ENCODE results near the gene PRR29.
"Not testable (repeated sequence)": the region's sequence is repeated elsewhere in the genome, so short reads cannot be mapped to it uniquely, and the experiment has no call there.

Gene PRR29

DNA sequence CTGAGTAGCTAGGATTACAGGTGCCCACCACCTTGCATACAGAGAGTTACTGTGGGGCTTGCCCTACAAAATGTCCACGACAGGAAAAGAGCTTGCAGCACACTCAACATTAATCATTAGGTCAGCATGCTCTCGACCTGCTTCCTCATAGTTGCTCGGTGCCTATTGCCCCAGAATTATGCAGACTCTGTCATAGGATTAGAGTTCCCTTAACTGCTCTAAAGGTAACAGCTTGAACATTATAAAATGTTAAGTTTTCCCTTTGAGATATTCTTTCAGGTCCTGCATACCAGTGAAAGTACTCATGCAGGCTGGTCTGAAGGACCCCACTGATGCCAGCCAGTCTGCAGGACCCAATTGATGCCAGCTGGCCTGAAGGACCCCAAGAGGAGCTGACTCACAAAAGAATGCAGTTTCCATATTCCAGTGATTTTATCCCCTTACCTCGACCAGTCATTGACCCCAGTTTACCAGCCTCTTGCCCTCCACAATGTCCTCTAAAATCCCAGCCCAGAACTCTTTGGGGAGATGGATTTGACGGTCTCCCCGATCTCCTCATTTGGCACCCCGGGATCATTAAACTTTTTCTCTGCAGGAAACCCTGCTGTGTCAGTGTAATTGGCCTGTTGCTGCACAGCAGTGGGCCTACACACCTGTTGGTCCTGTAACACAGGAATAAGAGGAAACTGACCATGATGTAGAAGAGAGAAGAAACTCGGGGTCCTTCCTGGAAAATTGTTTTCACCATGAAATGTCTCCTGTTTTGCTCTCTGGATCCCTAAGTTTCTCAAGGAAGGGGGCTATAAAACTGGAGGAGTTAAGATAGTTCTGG is 11.6 kb downstream of the PRR29 start:
- no peak for DNase-seq (ENCODE audit: low spot score)
- in situ Hi-C loops (cut with MboI; ENCODE audit: low sequenced_read_pairs, unreplicated experiment): no loop called here
- TF ChIP-seq, protein P1, sequence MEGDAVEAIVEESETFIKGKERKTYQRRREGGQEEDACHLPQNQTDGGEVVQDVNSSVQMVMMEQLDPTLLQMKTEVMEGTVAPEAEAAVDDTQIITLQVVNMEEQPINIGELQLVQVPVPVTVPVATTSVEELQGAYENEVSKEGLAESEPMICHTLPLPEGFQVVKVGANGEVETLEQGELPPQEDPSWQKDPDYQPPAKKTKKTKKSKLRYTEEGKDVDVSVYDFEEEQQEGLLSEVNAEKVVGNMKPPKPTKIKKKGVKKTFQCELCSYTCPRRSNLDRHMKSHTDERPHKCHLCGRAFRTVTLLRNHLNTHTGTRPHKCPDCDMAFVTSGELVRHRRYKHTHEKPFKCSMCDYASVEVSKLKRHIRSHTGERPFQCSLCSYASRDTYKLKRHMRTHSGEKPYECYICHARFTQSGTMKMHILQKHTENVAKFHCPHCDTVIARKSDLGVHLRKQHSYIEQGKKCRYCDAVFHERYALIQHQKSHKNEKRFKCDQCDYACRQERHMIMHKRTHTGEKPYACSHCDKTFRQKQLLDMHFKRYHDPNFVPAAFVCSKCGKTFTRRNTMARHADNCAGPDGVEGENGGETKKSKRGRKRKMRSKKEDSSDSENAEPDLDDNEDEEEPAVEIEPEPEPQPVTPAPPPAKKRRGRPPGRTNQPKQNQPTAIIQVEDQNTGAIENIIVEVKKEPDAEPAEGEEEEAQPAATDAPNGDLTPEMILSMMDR (IDR thresholded peaks at IDR 0.05; ENCODE audit: borderline replicate concordance, control extremely low read depth, extremely low read depth, insufficient read depth, missing control alignments): no peak

DNA sequence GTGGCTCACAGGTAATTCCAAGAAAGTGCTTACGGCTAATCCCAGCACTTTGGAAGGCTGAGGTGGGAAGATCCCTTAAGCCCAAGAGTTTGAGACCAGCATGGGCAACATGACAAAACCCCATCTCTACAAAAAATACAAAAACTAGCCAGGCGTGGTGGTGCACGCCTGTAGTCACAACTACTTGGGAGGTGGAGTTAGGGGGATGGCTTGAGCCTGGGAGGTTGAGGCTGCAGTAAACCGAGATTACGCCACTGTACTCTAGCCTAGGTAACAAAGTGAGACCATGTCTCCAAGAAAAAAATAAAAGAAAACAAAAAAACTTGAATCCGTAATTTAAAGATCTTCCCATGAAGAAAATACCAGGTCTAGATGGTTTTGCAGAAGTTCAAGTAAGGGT is 17.3 kb downstream of the PRR29 start:
- DNase-seq (ENCODE audit: low spot score): no peak
- TF ChIP-seq, protein P1 (IDR thresholded peaks at IDR 0.05; ENCODE audit: borderline replicate concordance, control extremely low read depth, extremely low read depth, insufficient read depth, missing control alignments): no peak
- in situ Hi-C loops (cut with MboI; ENCODE audit: low sequenced_read_pairs, unreplicated experiment): no loop called here

DNA sequence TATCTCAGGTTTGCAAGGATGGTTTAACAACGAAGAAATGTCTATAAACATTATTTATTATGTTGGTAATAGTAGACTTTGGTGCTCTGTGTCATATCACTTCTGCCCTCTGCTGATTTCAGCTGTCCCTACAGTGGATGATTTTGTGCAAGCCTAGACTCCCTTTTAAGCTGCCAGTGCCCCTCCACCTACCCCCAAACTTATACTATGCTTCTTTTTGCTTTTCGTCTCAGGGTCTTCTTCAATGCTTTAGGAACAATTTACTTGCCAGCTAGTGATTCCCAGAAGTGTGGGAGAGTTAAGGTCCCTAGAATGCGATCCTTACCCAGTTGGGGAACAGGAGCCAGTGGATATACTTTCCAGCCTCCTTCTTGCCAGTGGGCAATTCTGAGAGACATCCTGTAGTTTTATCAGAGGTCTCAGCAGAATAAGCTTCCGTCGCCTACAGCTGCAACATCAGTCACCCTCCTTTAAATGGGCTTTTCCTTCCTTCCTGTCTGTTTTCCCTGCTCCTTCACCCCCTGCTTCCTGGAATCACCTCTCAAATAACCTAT is 18.2 kb downstream of the PRR29 start:
- in situ Hi-C loops (cut with MboI; ENCODE audit: low sequenced_read_pairs, unreplicated experiment): no loop called here
- DNase-seq (ENCODE audit: low spot score): no peak
- TF ChIP-seq, protein P1 (IDR thresholded peaks at IDR 0.05; ENCODE audit: borderline replicate concordance, control extremely low read depth, extremely low read depth, insufficient read depth, missing control alignments): peak; percentile 45

DNA sequence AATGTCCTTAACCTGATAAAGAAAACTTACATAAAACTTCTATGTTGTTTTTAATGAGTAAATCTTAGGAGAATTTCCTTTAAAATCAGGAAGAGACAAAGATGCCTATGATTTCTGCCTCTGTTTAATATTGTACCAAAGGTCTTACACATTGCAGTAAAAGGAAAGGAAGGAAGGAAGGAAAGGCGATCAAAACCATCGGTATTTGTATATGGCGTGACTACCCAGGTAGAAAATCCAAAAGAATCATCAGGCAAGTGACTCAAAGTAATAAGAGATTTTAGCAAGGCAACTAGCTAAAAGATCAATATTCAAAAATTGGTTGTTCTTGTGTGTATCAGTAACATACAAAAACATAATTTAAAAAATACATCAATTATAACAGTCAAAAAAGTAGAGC is 18.8 kb downstream of the PRR29 start:
- TF ChIP-seq, protein P1 (IDR thresholded peaks at IDR 0.05; ENCODE audit: borderline replicate concordance, control extremely low read depth, extremely low read depth, insufficient read depth, missing control alignments): no peak
- no peak for DNase-seq (ENCODE audit: low spot score)
- in situ Hi-C loops (cut with MboI; ENCODE audit: low sequenced_read_pairs, unreplicated experiment): no loop called here

DNA sequence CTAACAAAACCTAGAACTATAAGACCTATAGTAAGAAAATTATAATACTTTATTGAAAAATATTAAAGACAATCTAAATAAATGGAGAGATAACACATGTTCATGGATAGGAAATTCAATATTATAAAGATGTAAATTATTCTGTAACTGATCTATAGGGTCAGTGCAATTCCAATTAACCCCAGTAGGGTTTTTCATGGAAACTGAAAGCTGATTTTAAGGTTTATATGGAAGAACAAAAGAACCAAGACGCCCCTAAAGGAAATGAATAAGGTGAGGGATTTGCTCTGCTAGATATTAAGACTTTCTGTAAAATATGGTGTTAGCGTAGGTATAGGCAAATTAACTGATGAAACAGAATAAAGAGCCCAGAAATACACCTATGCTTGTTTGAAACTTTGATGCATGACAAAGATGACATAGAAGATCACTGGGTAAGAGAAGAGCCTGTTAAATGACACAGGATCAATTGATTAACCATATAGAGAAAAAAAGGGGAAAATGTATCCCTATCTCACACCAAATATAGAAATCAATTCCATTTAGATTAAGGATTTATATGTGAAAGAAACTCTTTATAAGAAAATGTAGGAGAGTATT is 19.3 kb downstream of the PRR29 start:
- in situ Hi-C loops (cut with MboI; ENCODE audit: low sequenced_read_pairs, unreplicated experiment): no loop called here
- TF ChIP-seq, protein P1 (IDR thresholded peaks at IDR 0.05; ENCODE audit: borderline replicate concordance, control extremely low read depth, extremely low read depth, insufficient read depth, missing control alignments): no peak
- no peak for DNase-seq (ENCODE audit: low spot score)

DNA sequence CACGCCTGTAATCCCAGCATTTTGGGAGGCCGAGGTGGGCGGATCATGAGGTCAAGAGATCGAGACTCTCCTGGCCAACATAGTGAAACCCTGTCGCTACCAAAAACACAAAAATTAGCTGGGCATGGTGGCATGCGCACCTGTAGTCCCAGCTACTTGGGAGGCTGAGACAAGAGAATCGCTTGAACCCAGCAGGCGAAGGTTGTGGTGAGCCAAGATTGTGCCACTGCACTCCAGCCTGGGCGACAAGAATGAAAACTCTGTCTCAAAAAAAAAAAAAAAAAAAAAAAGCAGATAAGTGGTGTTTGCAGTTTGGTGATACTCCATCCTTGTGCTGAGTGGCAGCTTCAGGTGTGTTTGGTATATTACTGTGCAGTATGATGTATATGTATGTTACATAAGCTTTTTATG is 21.4 kb downstream of the PRR29 start:
- in situ Hi-C loops (cut with MboI; ENCODE audit: low sequenced_read_pairs, unreplicated experiment); DNase-seq (ENCODE audit: low spot score): not testable (repeated sequence)
